Activated CD4-positive, CD25-positive, alpha-beta regulatory T cell treated with anti-CD3 and anti-CD28 coated beads, Interleukin-2, amount 50 U/mL, for 16 hours (primary cell): ENCODE results near the gene TFAP2E.

Experiments used
- DNase-seq: peaks from one replicate; pipeline ENCODE4 v3.0.0-alpha.2; 2020; ENCODE audit warnings: low read depth, low spot score

Gene TFAP2E

DNA sequence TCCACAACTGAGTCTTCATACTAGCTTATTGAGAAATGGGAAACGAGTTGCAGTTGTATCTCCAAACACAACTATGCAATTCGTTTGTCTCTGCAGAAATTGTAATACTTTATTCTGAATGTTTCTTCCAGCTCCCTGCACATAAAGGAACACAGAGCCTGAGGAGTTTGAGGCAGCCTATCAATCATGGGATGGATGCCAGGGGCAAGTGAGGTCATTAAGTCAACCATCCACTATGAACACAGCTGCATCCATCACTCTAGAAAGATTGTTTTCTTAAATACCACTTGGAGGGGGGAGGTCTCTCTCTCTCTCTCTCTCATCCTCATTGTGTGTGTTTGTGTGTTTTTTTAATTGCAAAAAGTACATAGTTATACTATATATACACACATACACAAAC lies 71.1 kb downstream of the TFAP2E start:
- DNase-seq = no peak
